HFFc6 (cell line): Measurements from ENCODE around the gene RNF5. TPM values are rescaled to one million over a fixed set of nuclear protein-coding genes. Genes with fewer than 3 reads are reported as not detected.

Experiments
- DNase-seq: peaks from one replicate; pipeline ENCODE4 v3.0.0-alpha.2; 2018
- H3K27ac Mint-ChIP-seq: 2 replicates; pipeline ENCODE4 v1.8.0; 2020; ENCODE audit warnings: mild to moderate bottlenecking, mixed read lengths
- H3K27me3 Mint-ChIP-seq: 2 replicates; pipeline ENCODE4 v1.8.0; 2021; ENCODE audit warnings: mild to moderate bottlenecking, moderate library complexity, mixed read lengths; ENCODE audit not compliant: insufficient read depth
- H3K36me3 Mint-ChIP-seq: 2 replicates; pipeline ENCODE4 v1.8.0; 2021; ENCODE audit warnings: low read depth, mixed read lengths
- H3K4me1 Mint-ChIP-seq: 2 replicates; pipeline ENCODE4 v1.8.0; 2020; ENCODE audit warnings: low read depth, mixed read lengths
- H3K4me3 Mint-ChIP-seq: 2 replicates; pipeline ENCODE4 v1.8.0; 2020; ENCODE audit warnings: mild to moderate bottlenecking, moderate library complexity, mixed read lengths
- H3K9me3 Mint-ChIP-seq: 2 replicates; pipeline ENCODE4 v1.8.0; 2020; ENCODE audit warnings: mild to moderate bottlenecking, mixed read lengths
- total RNA-seq, 6 experiments: library from RNA; stranded (reverse); fragmentation: NEBNext Ultra II Directional; extraction: Animal tissue kit (Norgen Biotek cat#: 25700); gene quantifications; 2 replicates in 1 of 6; 3 replicates in 5 of 6; pipeline ENCODE4 v1.2.3, GENCODE V29; 2021
- TF ChIP-seq, protein P1 (sequence below): fragments of 200-600 bp; sonication (generic); IDR thresholded peaks from 2 replicates; pipeline ENCODE4 v1.5.0; 2021; ENCODE audit warnings: antibody characterized with exemption, mild to moderate bottlenecking

Gene RNF5
- total RNA-seq, 6 experiments from 2014 or later: 30.0 to 37.4 (median 34.7) TPM

DNA sequence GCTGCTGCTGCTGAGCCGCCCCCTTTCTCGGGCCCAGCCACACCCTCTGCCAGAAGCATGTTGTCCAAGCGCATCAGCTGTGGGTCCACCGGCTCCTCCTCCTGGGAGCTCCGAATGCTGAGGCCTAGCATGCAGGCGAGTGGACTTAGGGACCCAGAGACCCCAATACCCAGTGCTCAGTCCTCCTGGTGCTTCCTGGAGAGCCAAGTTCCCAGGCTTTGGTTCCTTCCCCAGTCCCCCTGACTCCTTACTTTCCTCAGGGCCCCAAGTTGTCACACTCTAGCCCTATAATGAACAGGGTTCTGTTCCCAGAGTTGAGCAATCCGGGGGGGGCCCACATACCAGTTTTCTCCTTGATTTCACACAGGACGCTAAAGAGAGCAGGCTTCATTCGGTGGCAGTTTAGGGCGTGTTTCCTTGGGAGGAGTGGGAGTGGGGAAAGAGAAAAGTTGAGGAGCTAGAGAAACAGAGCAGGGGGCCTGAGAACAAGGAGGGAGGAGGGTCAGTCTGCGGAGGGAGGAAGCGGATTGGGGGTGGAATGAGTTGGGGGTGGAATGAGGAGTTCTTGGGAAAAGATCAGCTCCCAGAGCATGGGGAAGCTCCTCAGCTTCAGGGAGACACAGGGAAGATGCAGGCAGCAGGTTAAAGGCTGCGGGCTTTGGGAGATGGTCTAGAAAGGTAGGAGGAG lies 10.3 kb downstream of the RNF5 start:
- Mint-ChIP-seq H3K27ac (peak overlapping the region; percentile 88), H3K4me1 (peaks cover 53% of the 10 kb centered on the region), H3K36me3 (peaks cover 19% of the 10 kb centered on the region), H3K9me3 (no peaks in the 10 kb centered on the region), H3K27me3 (peaks cover 4% of the 10 kb centered on the region), H3K4me3 (peak overlapping the region; percentile 93)
- TF ChIP-seq, protein P1, sequence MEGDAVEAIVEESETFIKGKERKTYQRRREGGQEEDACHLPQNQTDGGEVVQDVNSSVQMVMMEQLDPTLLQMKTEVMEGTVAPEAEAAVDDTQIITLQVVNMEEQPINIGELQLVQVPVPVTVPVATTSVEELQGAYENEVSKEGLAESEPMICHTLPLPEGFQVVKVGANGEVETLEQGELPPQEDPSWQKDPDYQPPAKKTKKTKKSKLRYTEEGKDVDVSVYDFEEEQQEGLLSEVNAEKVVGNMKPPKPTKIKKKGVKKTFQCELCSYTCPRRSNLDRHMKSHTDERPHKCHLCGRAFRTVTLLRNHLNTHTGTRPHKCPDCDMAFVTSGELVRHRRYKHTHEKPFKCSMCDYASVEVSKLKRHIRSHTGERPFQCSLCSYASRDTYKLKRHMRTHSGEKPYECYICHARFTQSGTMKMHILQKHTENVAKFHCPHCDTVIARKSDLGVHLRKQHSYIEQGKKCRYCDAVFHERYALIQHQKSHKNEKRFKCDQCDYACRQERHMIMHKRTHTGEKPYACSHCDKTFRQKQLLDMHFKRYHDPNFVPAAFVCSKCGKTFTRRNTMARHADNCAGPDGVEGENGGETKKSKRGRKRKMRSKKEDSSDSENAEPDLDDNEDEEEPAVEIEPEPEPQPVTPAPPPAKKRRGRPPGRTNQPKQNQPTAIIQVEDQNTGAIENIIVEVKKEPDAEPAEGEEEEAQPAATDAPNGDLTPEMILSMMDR: no peak
- peak; percentile 14 for DNase-seq

DNA sequence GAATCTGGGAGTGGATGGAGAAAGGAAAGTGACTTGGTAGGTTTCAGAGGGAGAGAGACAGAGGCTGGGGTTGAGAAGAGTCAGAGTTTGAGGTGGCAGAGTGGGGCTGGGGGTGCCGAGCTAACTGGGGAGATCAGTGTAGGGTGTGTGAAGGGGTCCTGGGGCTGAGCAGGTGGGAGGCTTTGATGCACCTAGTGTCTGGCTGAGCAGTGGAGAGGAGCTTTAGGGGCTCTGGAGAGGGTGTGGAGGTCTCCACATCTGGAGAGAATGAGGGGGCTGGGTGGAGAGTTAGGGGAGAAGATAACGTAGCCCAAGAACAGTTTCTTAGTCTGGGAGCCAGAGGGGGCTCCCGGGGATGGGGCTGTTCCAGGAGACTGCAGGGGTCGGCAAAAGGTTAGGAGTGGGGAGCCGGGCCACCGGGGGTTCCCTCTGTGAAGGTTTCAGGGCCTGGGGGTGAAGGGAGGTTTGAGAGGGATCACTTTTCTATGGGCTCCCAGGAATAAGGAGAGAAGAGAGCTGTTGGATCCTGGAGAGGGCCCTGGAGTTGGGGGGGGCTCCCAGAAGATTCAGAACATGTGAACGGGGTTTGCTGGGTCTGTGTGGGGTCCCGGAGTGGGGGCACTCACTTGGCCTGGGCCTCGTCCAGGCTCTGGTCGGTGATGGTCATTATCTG lies 11.0 kb downstream of the RNF5 start:
- Mint-ChIP-seq H3K4me1 (peaks cover 59% of the 10 kb centered on the region), H3K36me3 (peaks cover 19% of the 10 kb centered on the region), H3K27me3 (peaks cover 2% of the 10 kb centered on the region; the same call in 1 of the 2 replicates), H3K27ac (peak overlapping the region; percentile 88), H3K9me3 (no peaks in the 10 kb centered on the region), H3K4me3 (peak overlapping the region; percentile 93)
- no peak for DNase-seq
- TF ChIP-seq, protein P1: no peak

DNA sequence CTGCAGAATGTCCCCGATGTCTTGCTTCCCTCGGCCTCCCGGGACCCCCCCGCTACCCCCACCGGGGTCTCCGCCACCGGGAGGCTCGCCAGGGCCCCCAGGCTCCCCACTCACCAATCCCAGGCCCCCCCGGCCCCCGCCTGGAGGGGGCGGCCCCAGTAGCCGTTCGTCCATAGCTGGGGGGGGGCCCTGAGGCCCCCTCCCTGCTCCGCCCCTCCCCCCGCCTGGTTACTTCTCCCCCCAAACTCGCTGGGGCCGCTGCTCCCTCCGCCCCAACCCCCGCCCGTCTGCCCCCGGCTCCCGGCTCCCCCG lies 11.5 kb downstream of the RNF5 start:
- TF ChIP-seq, protein P1: no peak
- DNase-seq: no peak
- Mint-ChIP-seq H3K9me3 (no peaks in the 10 kb centered on the region), H3K27ac (peak overlapping the region; percentile 88), H3K4me3 (peak overlapping the region; percentile 93), H3K36me3 (peaks cover 19% of the 10 kb centered on the region), H3K27me3 (peaks cover 2% of the 10 kb centered on the region; the same call in 1 of the 2 replicates), H3K4me1 (peaks cover 64% of the 10 kb centered on the region)

DNA sequence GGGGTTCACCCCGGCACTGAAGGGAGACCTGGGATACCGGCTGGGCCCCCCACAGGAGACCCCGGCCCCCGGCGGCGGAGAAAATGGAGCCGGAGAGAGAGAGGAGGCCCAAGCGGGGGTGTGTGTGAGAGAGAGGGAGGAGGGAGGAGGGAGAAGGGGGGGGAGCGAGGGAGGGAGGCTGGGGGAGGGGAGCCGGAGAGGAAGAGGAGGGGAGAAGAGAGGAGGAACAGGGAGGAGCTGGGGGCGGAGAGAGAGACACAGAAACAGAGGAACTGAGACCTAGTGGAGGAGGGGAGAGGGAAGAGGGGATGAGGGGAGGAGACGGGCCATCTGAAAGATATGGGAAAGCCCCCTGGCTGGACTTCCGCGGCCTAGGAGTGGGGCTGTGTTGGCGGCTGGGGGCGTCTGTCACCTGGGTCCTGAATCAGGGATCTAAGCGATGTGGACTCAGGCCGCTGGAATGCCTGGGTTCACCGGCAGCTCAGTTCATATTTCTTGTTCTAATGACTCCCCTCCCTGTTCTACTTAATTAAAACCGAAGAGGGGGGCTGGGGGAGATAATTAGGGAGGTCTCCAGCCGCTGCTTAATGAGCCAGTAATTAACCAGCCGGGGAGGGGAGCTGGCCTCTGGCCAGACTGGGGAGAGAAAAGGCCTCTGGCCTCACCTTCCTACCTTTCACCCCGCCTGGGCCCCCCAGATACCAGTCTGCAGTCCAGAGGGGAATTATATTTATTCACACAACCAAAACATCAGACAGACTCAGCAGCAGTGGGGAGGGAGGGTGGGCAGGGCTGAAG lies 12.0 kb downstream of the RNF5 start, which contains the start of gene PBX2:
PBX2 (minus strand) TSS at position 149 of the 798 bp plus-strand sequence. CDS start 287 bp downstream, outside the sequence.
- Mint-ChIP-seq H3K4me1 (peaks cover 69% of the 10 kb centered on the region), H3K9me3 (no peaks in the 10 kb centered on the region)
- TF ChIP-seq, protein P1: no peak

DNA sequence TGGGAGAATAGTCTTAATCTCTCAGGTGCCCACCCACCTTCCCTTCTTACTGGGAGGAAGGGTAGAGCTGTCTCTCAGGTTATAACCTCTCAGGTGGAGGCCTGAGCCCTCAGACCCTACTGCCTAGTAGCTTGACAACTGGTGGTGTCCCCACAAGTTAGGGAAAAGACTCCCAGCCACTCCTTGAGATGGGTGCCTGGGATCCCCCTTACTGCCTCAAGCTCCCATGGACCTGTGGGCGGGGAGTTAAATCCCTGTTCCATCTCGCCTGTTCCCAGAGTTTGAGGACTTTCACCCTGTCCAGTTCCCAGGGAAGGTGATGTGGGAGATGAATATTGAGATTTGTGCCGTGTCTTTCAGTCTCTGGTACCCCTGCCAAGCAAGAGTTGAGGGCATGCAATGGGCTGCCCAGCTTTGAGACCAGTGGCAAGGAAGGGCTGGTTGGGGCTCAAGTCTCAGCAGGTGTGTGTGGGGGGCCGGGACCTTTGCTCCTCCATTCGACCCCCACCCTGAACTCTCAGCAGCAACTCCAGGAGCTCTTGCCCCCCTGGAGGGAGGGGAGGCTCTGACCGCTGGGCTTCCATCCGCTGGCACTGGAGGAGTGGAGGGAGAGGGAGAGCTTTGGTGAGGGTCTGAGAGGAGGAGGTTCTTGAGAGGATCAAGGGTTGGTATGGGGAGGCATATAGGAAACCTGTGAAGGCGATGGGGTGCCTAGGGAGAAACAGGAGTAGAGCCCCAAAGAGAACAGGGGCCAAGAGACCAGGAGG lies 12.9 kb downstream of the RNF5 start:
- Mint-ChIP-seq H3K9me3 (no peaks in the 10 kb centered on the region), H3K4me1 (peaks cover 62% of the 10 kb centered on the region), H3K27ac (peak overlapping the region; percentile 56), H3K36me3 (peaks cover 12% of the 10 kb centered on the region), H3K4me3 (no peak overlapping the region), H3K27me3 (no peaks in the 10 kb centered on the region; the same call in 1 of the 2 replicates)
- DNase-seq: no peak
- TF ChIP-seq, protein P1: no peak

More for the DNA sequence above, 12.0 kb downstream of the RNF5 start, which contains the start of gene PBX2:
- DNase-seq: peak; percentile 65
- H3K4me3 Mint-ChIP-seq: peak within 1 kb of the TSS; percentile 93
- H3K36me3 Mint-ChIP-seq: peaks cover 19% of the 10 kb centered on the region
- H3K27me3 Mint-ChIP-seq: peaks cover 2% of the 10 kb centered on the region; the same call in 1 of the 2 replicates
- peak within 1 kb of the TSS; percentile 94 for H3K27ac Mint-ChIP-seq
